ENCODE data around the gene GGT1.
"Not testable (repeated sequence)": the region's sequence is repeated elsewhere in the genome, so short reads cannot be mapped to it uniquely, and the experiment has no call there.

- TF ChIP-seq, protein P1, sequence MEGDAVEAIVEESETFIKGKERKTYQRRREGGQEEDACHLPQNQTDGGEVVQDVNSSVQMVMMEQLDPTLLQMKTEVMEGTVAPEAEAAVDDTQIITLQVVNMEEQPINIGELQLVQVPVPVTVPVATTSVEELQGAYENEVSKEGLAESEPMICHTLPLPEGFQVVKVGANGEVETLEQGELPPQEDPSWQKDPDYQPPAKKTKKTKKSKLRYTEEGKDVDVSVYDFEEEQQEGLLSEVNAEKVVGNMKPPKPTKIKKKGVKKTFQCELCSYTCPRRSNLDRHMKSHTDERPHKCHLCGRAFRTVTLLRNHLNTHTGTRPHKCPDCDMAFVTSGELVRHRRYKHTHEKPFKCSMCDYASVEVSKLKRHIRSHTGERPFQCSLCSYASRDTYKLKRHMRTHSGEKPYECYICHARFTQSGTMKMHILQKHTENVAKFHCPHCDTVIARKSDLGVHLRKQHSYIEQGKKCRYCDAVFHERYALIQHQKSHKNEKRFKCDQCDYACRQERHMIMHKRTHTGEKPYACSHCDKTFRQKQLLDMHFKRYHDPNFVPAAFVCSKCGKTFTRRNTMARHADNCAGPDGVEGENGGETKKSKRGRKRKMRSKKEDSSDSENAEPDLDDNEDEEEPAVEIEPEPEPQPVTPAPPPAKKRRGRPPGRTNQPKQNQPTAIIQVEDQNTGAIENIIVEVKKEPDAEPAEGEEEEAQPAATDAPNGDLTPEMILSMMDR (IDR thresholded peaks at IDR 0.05; ENCODE audit: poor library complexity) = not testable (repeated sequence)
- not testable (repeated sequence) for TF ChIP-seq EZH2 (IDR thresholded peaks at IDR 0.05; ENCODE audit: borderline replicate concordance)
These were observed 46.4 kb downstream of the GGT1 start for GRCh38 chr22:24649371-24649770.

Data from hepatocyte (in vitro differentiated cells).